SK-N-SH (cell line): Measurements from ENCODE around the gene MLLT1.

Experiments
- EP300 ChIP-seq, 2 experiments: IDR thresholded peaks; 2 replicates each; pipeline versions ENCODE4 v1.4.0 to v1.6.1; 2012; ENCODE audit warnings: borderline replicate concordance in 1 of 2, low read depth in 1 of 2, low read length in 1 of 2
- JUND ChIP-seq: IDR thresholded peaks from 2 replicates; pipeline ENCODE4 v1.4.0; 2012
- RCOR1 ChIP-seq: fragments of 150-350 bp; IDR thresholded peaks from 2 replicates; pipeline ENCODE4 v1.6.1; 2017; ENCODE audit warnings: antibody characterized with exemption, low read length
- USF1 ChIP-seq: IDR thresholded peaks from 2 replicates; pipeline ENCODE4 v1.4.0; 2012; ENCODE audit warnings: low read depth, borderline replicate concordance
- USF2 ChIP-seq: fragments of 150-350 bp; IDR thresholded peaks from 2 replicates; pipeline ENCODE4 v1.6.1; 2017; ENCODE audit warnings: antibody characterized with exemption, low read length, low read depth, borderline replicate concordance
- TF ChIP-seq, protein P1 (sequence below): fragments of 200-600 bp; sonication (generic); IDR thresholded peaks from 2 replicates; pipeline ENCODE4 v1.6.1; 2017; ENCODE audit warnings: antibody characterized with exemption, mild to moderate bottlenecking, moderate library complexity
- TF ChIP-seq, protein P2 (sequence below): IDR thresholded peaks from 2 replicates; pipeline ENCODE4 v1.4.0; 2012; ENCODE audit warnings: low read depth
- TF ChIP-seq, protein P3 (sequence below): IDR thresholded peaks from 2 replicates; pipeline ENCODE4 v1.4.0; 2012; ENCODE audit warnings: low read depth, borderline replicate concordance

DNA sequence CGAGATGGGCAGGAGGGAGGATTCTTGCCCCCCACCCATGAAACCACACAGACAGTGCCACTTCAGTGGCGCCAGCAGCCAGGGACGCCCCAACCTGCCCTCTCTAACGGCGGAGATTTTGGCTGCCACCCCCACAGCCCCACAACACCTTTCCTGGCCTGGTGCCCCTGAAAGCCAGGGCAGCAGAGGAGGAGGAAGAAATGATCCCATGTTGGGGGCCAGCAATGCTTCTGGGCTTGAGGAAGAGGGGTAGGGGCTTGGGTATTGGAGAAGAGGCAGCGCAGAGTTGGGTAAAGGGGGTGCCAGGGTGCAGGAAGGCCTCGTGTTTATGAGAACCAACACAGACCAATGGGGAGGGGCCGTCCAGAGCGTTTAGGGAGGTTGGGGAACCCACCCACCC, 1.7 kb downstream of the MLLT1 start:
- no peak for TF ChIP-seq JUND
- TF ChIP-seq, protein P1, sequence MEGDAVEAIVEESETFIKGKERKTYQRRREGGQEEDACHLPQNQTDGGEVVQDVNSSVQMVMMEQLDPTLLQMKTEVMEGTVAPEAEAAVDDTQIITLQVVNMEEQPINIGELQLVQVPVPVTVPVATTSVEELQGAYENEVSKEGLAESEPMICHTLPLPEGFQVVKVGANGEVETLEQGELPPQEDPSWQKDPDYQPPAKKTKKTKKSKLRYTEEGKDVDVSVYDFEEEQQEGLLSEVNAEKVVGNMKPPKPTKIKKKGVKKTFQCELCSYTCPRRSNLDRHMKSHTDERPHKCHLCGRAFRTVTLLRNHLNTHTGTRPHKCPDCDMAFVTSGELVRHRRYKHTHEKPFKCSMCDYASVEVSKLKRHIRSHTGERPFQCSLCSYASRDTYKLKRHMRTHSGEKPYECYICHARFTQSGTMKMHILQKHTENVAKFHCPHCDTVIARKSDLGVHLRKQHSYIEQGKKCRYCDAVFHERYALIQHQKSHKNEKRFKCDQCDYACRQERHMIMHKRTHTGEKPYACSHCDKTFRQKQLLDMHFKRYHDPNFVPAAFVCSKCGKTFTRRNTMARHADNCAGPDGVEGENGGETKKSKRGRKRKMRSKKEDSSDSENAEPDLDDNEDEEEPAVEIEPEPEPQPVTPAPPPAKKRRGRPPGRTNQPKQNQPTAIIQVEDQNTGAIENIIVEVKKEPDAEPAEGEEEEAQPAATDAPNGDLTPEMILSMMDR: no peak
- TF ChIP-seq, protein P2, sequence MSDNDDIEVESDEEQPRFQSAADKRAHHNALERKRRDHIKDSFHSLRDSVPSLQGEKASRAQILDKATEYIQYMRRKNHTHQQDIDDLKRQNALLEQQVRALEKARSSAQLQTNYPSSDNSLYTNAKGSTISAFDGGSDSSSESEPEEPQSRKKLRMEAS: no peak
- TF ChIP-seq EP300 (IDR thresholded peaks at IDR 0.05; ENCODE audit: borderline replicate concordance in 1 of 2, low read depth in 1 of 2, low read length in 1 of 2): no peak
- TF ChIP-seq USF2: no peak
- TF ChIP-seq RCOR1: no peak
- TF ChIP-seq, protein P3, sequence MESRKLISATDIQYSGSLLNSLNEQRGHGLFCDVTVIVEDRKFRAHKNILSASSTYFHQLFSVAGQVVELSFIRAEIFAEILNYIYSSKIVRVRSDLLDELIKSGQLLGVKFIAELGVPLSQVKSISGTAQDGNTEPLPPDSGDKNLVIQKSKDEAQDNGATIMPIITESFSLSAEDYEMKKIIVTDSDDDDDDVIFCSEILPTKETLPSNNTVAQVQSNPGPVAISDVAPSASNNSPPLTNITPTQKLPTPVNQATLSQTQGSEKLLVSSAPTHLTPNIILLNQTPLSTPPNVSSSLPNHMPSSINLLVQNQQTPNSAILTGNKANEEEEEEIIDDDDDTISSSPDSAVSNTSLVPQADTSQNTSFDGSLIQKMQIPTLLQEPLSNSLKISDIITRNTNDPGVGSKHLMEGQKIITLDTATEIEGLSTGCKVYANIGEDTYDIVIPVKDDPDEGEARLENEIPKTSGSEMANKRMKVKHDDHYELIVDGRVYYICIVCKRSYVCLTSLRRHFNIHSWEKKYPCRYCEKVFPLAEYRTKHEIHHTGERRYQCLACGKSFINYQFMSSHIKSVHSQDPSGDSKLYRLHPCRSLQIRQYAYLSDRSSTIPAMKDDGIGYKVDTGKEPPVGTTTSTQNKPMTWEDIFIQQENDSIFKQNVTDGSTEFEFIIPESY: no peak
- TF ChIP-seq USF1: no peak
